Dedifferentiated amniotic fluid mesenchymal stem cell (primary cell): Measurements from ENCODE around the gene APOA4.

Experiments used
- DNase-seq: peaks from one replicate; pipeline ENCODE4 v3.0.0-alpha.2; 2016; ENCODE audit errors: extremely low spot score

The APOA4 gene

GRCh38 chr11:116777056-116777455 lies 46.0 kb downstream of the APOA4 start:
- no peak for DNase-seq

DNA sequence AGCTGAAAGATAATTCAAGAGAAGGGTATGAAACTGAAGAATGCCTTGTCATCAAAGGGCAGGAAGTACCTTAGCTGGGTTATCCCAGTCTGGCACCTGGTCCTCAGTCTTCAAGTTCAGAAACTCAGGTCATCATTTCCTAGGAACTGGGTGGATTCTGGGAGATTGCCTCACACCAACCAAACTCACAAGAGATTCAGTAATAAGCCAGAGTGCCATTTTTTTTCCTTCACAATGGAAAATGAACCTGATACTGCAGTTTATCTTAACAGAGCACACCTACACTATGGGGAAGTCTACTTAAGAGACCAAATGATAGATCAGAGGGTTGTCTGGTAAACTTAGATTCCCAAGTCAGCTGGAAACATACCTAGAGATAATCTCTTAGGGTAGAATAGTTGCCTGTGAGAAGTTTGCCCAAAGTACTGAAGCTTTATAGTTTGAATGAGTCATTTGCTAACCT lies 46.6 kb downstream of the APOA4 start:
- no peak for DNase-seq

DNA sequence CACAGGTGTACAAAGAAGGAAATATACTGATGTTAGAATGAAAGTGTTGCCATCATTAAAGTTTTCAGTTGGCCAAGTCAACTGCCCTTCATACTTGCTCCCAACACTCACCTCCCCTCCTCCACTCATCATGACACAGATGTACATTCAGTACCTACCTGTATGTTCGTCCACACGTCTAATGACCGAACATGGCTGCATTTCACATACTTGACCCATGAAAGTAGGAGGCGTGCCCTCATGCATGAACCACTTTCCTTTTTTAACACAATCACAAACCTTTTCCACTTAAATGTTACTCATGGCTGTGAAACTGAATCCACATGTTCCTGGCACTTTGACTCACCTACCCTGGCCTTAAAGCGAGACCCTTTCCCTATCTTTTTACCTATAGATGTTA lies 47.1 kb downstream of the APOA4 start:
- DNase-seq: no peak

DNA sequence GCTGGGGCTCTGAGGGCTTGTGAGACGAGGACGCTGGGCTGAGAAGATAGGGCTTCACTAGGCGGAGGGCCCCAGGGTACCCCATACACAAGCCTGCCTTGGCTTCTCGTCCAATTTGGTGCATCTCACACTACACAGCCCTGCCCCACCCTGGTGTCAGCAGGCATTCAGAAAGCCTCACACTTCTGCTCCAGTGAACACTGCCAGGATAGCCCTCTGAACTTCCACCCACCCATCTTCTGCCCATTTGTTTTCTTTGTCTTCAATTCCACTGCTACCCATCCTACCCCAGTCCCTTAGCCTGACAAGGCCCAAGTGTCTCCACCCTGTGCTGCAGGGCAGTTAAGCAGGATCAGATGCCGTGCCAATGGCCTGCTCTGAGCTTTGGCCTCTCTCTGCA lies 48.4 kb downstream of the APOA4 start:
- no peak for DNase-seq

GRCh38 chr11:116773203-116774097 lies 49.7 kb downstream of the APOA4 start:
- no peak for DNase-seq

- DNase-seq: peak; percentile 66
These were observed 50.5 kb downstream of the APOA4 start, which contains the start of gene BUD13 for GRCh38 chr11:116772443-116773202. Gene BUD13 (minus strand): TSS chr11:116772987. CDS start chr11:116772964, 23 bp downstream.

- no peak for DNase-seq
These were observed 51.2 kb downstream of the APOA4 start for GRCh38 chr11:116771935-116772334.
